Sigmoid colon (tissue), 7 donors: ENCODE data around the gene PCDHGA1. TPM values are rescaled to one million over a fixed set of nuclear protein-coding genes. Genes with fewer than 3 reads are reported as not detected.
"Not testable (repeated sequence)": the region's sequence is repeated elsewhere in the genome, so short reads cannot be mapped to it uniquely, and the experiment has no call there.

Experiments
- DNase-seq: peaks from one replicate; pipeline ENCODE4 v3.0.0-alpha.2; 2019
- H3K27ac ChIP-seq, 4 donors: fragments of 200-600 bp; sonication (generic); one replicate each; pipeline ENCODE4 v1.5.1; 2016 to 2019; ENCODE audit warnings: mild to moderate bottlenecking in 1 of 4
- H3K27me3 ChIP-seq, 3 donors: fragments of 200-600 bp; sonication (generic); one replicate each; pipeline ENCODE4 v1.5.1; 2019; ENCODE audit warnings: mild to moderate bottlenecking in 1 of 3
- H3K36me3 ChIP-seq, 4 donors: fragments of 200-600 bp; sonication (generic); one replicate each; pipeline ENCODE4 v1.5.1; 2016 to 2019
- H3K4me1 ChIP-seq, 4 donors: fragments of 200-600 bp; sonication (generic); one replicate each; pipeline ENCODE4 v1.5.1; 2017 to 2019
- H3K4me3 ChIP-seq, 4 donors: fragments of 200-600 bp; sonication (generic); one replicate each; pipeline ENCODE4 v1.5.1; 2017 to 2019; ENCODE audit warnings: mild to moderate bottlenecking in 2 of 4, moderate library complexity in 1 of 4
- H3K9me3 ChIP-seq, 4 donors: fragments of 200-600 bp in 3 of 4; sonication (generic) in 3 of 4; one replicate each; pipeline versions ENCODE4 v1.5.1 to v1.6.1; 2013 to 2019
- CTCF ChIP-seq, 4 experiments: fragments of 450-650 bp in 3 of 4; fragments of 200-600 bp in 1 of 4; IDR thresholded peaks; one replicate each; pipeline ENCODE4 v1.5.1; 2016 to 2019; ENCODE audit warnings: antibody characterized with exemption in 4 of 4, mild to moderate bottlenecking in 3 of 4, moderate library complexity in 2 of 4
- EP300 ChIP-seq, 4 donors: sonication (generic); formaldehyde crosslinking; IDR thresholded peaks; one replicate each; pipeline ENCODE4 v1.6.1; 2017; ENCODE audit warnings: antibody characterized with exemption in 4 of 4
- POLR2A ChIP-seq, 2 donors: fragments of 450-650 bp; IDR thresholded peaks; one replicate each; pipeline ENCODE4 v1.6.1; 2016; ENCODE audit warnings: antibody characterized with exemption in 2 of 2, mild to moderate bottlenecking in 2 of 2, moderate library complexity in 2 of 2
- POLR2AphosphoS5 ChIP-seq, 4 donors: sonication (generic); formaldehyde crosslinking; IDR thresholded peaks; one replicate each; pipeline ENCODE4 v1.6.1; 2017; ENCODE audit warnings: antibody characterized with exemption in 4 of 4
- WGBS, 2 donors: extraction: QIAGEN DNeasy Blood & Tissue Kit; methylation state at CpG; one replicate each; pipeline ENCODE4 v1.1.7; 2013; 5-methylcytosine and 5-hydroxymethylcytosine counted together
- intact Hi-C: fragments of 100-400 bp; cut with DNase I; formaldehyde crosslinking; loops from one replicate; pipeline ENCODE4 v1.15.1; 2023
- polyA plus RNA-seq, 3 donors: library from polyadenylated mRNA; stranded (reverse); fragments of 200-250 nt; gene quantifications; one replicate each; pipeline ENCODE4 v1.2.3, GENCODE V29; 2013
- total RNA-seq, 4 donors: library from RNA; depleted of rRNA; stranded (reverse); fragments of >200 nt; gene quantifications; one replicate each; pipeline ENCODE4 v1.1.0, GENCODE V29; 2016
- donor health status: healthy with polysubstance abuse.
- donor health status: Bipolar disorder and iron deficiency.
- donor health status: healthy.

Gene PCDHGA1
- total and polyA plus RNA-seq, 7 donors: 0.26 to 1.4 (median 1.1) TPM; not detected in 2

DNA sequence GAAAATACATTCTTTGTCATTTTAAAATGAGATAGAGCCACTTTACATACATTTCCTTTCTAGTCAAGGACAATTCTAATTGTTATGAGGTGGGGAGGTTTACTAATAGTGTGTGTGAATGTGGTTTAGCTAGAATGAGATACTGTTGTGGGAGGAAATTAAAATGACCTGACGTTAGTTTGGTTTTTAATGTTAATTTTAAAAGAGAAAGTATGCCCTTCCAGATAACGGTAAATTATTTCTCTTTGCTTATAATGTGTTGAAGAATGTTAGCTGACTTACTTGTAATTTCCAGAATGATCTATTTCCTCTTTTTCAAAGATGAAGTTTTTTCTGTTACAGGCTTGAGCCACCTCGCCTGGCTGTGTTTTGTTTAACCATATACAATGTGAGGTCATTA, 8.1 kb upstream of the PCDHGA1 start:
- DNase-seq: no peak
- H3K27me3 ChIP-seq: no peaks in the 10 kb centered on the region
- TF ChIP-seq EP300 (IDR thresholded peaks at IDR 0.05) (no peak), POLR2AphosphoS5 (IDR thresholded peaks at IDR 0.05) (no peak), CTCF (IDR thresholded peaks at IDR 0.05) (no peak), POLR2A (IDR thresholded peaks at IDR 0.05) (no peak)
- WGBS, 2 donors: 86 to 88% methylated on average over 3 of the region's 3 CpGs
- intact Hi-C loops: no loop called here
- H3K36me3 ChIP-seq: peaks cover 13 to 27% (median 22%) of the 10 kb centered on the region in 4 donors
- peaks cover 0 to 11% (median 3%) of the 10 kb centered on the region in 4 donors for H3K4me1 ChIP-seq
- no peak overlapping the region for H3K27ac ChIP-seq
- H3K4me3 ChIP-seq: no peak overlapping the region
- peaks cover 21 to 30% (median 27%) of the 10 kb centered on the region in 4 donors for H3K9me3 ChIP-seq

DNA sequence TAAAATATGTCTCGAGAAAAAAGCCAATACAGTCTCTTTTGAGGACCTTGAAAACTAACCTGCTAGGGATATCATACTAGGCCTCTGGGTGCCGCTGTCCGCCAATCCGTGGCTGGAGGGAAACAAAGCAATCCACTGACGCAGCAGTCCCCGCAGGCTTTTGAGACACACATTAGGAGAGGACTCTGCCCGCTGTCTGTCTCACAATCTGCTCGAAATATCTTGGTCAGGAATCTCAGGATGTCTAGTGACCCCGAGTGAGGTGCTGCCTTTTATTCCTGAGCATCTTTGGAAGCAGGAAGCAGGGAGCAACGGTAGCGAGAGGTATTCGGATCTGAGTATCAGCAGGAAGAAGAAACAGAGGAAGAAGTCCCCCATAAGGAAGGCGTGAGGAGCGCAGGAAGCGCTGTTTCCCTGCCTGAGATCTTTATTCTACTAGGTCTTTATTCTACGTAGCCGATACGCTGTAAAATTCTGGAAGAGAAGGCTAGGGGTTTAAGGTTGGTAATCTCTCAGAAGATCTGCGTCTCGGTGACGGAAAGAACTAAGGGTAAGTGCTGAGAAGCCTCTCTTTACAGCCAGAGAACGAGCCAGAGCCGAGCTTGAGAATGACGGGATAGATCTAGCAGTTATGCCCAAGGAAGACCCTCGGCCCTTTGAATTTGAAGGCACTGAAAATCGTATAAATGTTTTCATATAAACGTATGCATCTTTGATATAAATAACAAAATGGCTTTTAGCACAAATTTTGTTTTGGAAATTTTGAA, 4.0 kb upstream of the PCDHGA1 start:
- Histone ChIP-seq H3K27me3 (peaks cover 0 to 3% (median 0%) of the 10 kb centered on the region in 3 donors), H3K4me3 (peak overlapping the region; percentile 19 to 49 (median 38)), H3K36me3 (no peaks in the 10 kb centered on the region), H3K4me1 (peaks cover 0 to 6% (median 1%) of the 10 kb centered on the region in 4 donors), H3K27ac (peak overlapping the region; percentile 57 to 71 (median 64)), H3K9me3 (peaks cover 13 to 35% (median 22%) of the 10 kb centered on the region in 4 donors)
- intact Hi-C loops: no loop called here
- TF ChIP-seq CTCF (IDR thresholded peaks at IDR 0.05) (peak in 3 of 4 experiments; percentile 20 to 49 (median 35)), EP300 (IDR thresholded peaks at IDR 0.05) (no peak), POLR2AphosphoS5 (IDR thresholded peaks at IDR 0.05) (peak in 3 of 4 donors; percentile 15 to 37 (median 35))
- 13 to 19% methylated on average over 27 of the region's 27 CpGs for WGBS, 2 donors
- peak; percentile 76 for DNase-seq

DNA sequence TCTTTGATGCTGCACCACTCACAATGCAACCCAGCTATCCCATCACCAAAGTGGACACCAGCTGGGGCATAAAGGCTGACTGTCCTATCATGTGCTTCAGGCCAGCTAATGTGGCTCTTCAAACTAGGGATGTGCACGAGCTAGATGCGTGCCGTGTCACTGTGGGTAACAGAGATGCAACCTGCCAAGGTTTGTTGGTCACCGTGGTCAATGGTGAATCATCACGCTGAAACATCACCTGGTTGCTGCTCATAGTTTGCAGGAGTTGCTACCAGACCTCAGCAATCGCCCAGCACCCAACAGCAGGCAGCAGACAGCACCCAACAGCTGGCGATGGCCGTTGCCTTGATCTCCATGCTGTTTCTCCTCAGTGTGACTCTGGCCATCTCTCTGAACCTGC, 2.1 kb upstream of the PCDHGA1 start:
- 82 to 85% methylated on average over 8 of the region's 8 CpGs for WGBS, 2 donors
- intact Hi-C loops: no loop called here
- Histone ChIP-seq H3K27ac (no peak overlapping the region), H3K9me3 (peaks cover 16 to 55% (median 36%) of the 10 kb centered on the region in 4 donors), H3K4me3 (no peak overlapping the region), H3K27me3 (peaks cover 0 to 7% (median 0%) of the 10 kb centered on the region in 3 donors), H3K4me1 (peaks cover 0 to 6% (median 0%) of the 10 kb centered on the region in 4 donors), H3K36me3 (no peaks in the 10 kb centered on the region)
- DNase-seq: no peak
- TF ChIP-seq POLR2A (IDR thresholded peaks at IDR 0.05) (no peak), POLR2AphosphoS5 (IDR thresholded peaks at IDR 0.05) (no peak), CTCF (IDR thresholded peaks at IDR 0.05) (no peak), EP300 (IDR thresholded peaks at IDR 0.05) (no peak)

DNA sequence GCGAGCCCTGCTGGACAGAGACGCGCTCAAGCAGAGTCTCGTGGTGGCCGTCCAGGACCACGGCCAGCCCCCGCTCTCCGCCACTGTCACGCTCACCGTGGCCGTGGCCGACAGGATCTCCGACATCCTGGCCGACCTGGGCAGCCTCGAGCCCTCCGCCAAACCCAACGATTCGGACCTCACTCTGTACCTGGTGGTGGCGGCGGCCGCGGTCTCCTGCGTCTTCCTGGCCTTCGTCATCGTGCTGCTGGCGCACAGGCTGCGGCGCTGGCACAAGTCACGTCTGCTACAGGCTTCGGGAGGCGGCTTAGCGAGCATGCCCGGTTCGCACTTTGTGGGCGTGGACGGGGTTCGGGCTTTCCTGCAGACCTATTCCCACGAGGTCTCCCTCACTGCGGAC, 2.3 kb downstream of the PCDHGA1 start:
- intact Hi-C loops, DNase-seq, H3K27ac ChIP-seq, H3K4me1 ChIP-seq, H3K36me3 ChIP-seq, H3K4me3 ChIP-seq: not testable (repeated sequence)
- Histone ChIP-seq H3K27me3 (peaks cover 0 to 21% (median 5%) of the 10 kb centered on the region in 3 donors), H3K9me3 (peaks cover 23 to 78% (median 58%) of the 10 kb centered on the region in 4 donors)
- WGBS, 2 donors: 50 to 72% methylated on average over 39 of the region's 39 CpGs

- DNase-seq: no peak
- intact Hi-C loops: no loop called here
- Histone ChIP-seq H3K27ac (no peak within 1 kb of the TSS), H3K27me3 (peaks cover 0 to 20% (median 5%) of the 10 kb centered on the region in 3 donors), H3K9me3 (peaks cover 26 to 76% (median 57%) of the 10 kb centered on the region in 4 donors), H3K4me3 (peak within 1 kb of the TSS in 3 of 4 donors; percentile 20 to 33 (median 33)), H3K4me1 (no peaks in the 10 kb centered on the region), H3K36me3 (no peaks in the 10 kb centered on the region)
- WGBS, 2 donors: 14 to 34% methylated on average over 27 of the region's 27 CpGs
- TF ChIP-seq CTCF (IDR thresholded peaks at IDR 0.05): peak in 1 of 4 experiments; percentile 14
- TF ChIP-seq POLR2AphosphoS5 (IDR thresholded peaks at IDR 0.05): no peak
- TF ChIP-seq EP300 (IDR thresholded peaks at IDR 0.05): no peak
- TF ChIP-seq POLR2A (IDR thresholded peaks at IDR 0.05): no peak
Observed at GRCh38 chr5:141338538-141339306, 8.4 kb downstream of the PCDHGA1 start, which contains the start of gene PCDHGA2. PCDHGA2 (plus strand) TSS chr5:141338760.

GRCh38 chr5:141340781-141341354, 10.6 kb downstream of the PCDHGA1 start:
- Histone ChIP-seq H3K9me3 (peaks cover 33 to 83% (median 60%) of the 10 kb centered on the region in 4 donors), H3K27me3 (peaks cover 0 to 27% (median 0%) of the 10 kb centered on the region in 3 donors)
- H3K36me3 ChIP-seq, H3K4me1 ChIP-seq, H3K27ac ChIP-seq, H3K4me3 ChIP-seq, intact Hi-C loops, DNase-seq: not testable (repeated sequence)
- 72 to 82% methylated on average over 45 of the region's 45 CpGs for WGBS, 2 donors
